Vagina (tissue), 2 donors: ENCODE results near the gene ST3GAL5. TPM values are rescaled to one million over a fixed set of nuclear protein-coding genes. Genes with fewer than 3 reads are reported as not detected.

Source experiments
- DNase-seq, 2 donors: peaks; one replicate each; pipeline ENCODE4 v3.0.0-alpha.2; 2017; ENCODE audit errors: extremely low spot score in 2 of 2
- H3K27ac ChIP-seq: fragments of 200-600 bp; sonication (generic); one replicate; pipeline ENCODE4 v1.5.1; 2019
- H3K27me3 ChIP-seq: fragments of 200-600 bp; sonication (generic); one replicate; pipeline ENCODE4 v1.5.1; 2019
- H3K36me3 ChIP-seq, 2 donors: fragments of 200-600 bp; sonication (generic); one replicate each; pipeline ENCODE4 v1.5.1; 2017 to 2019
- H3K4me1 ChIP-seq: fragments of 200-600 bp; sonication (generic); one replicate; pipeline ENCODE4 v1.5.1; 2019
- H3K4me3 ChIP-seq, 2 donors: fragments of 200-600 bp; sonication (generic); 1 replicate in 1 of 2; 2 replicates in 1 of 2; pipeline ENCODE4 v1.5.1; 2016 to 2019
- H3K9me3 ChIP-seq: fragments of 200-600 bp; sonication (generic); one replicate; pipeline ENCODE4 v1.5.1; 2019
- POLR2A ChIP-seq, 2 donors: fragments of 450-650 bp; IDR thresholded peaks; one replicate each; pipeline ENCODE4 v1.6.1; 2017; ENCODE audit warnings: antibody characterized with exemption in 2 of 2, mild to moderate bottlenecking in 2 of 2, moderate library complexity in 2 of 2
- POLR2AphosphoS5 ChIP-seq, 2 donors: sonication (generic); formaldehyde crosslinking; IDR thresholded peaks; one replicate each; pipeline ENCODE4 v1.9.0; 2017; ENCODE audit warnings: antibody characterized with exemption in 2 of 2, mild to moderate bottlenecking in 2 of 2, low read depth in 1 of 2; ENCODE audit not compliant: insufficient read depth in 1 of 2
- intact Hi-C: fragments of 100-400 bp; cut with DNase I; formaldehyde crosslinking; loops from one replicate; pipeline ENCODE4 v1.15.1; 2023
- total RNA-seq: library from RNA; depleted of rRNA; stranded (reverse); fragments of >200 nt; gene quantifications from one replicate; pipeline ENCODE4 v1.2.3, GENCODE V29; 2016
- TF ChIP-seq, protein P1 (sequence below), 3 experiments: fragments of 450-650 bp in 2 of 3; fragments of 200-600 bp in 1 of 3; sonication (generic) in 1 of 3; IDR thresholded peaks; one replicate each; pipeline ENCODE4 v1.5.1; 2017 to 2019; ENCODE audit warnings: antibody characterized with exemption in 3 of 3, mild to moderate bottlenecking in 2 of 3, moderate library complexity in 2 of 3

The ST3GAL5 gene
- total RNA-seq, 1 donor from 2014 or later: 16.2 TPM

- no peaks in the 10 kb centered on the region for H3K9me3 ChIP-seq
- H3K36me3 ChIP-seq: no peaks in the 10 kb centered on the region
- intact Hi-C loops: no loop called here
- H3K27me3 ChIP-seq: no peaks in the 10 kb centered on the region
- DNase-seq: no peak
- no peak overlapping the region for H3K4me3 ChIP-seq
- H3K27ac ChIP-seq: peak overlapping the region; percentile 30
- TF ChIP-seq, protein P1, sequence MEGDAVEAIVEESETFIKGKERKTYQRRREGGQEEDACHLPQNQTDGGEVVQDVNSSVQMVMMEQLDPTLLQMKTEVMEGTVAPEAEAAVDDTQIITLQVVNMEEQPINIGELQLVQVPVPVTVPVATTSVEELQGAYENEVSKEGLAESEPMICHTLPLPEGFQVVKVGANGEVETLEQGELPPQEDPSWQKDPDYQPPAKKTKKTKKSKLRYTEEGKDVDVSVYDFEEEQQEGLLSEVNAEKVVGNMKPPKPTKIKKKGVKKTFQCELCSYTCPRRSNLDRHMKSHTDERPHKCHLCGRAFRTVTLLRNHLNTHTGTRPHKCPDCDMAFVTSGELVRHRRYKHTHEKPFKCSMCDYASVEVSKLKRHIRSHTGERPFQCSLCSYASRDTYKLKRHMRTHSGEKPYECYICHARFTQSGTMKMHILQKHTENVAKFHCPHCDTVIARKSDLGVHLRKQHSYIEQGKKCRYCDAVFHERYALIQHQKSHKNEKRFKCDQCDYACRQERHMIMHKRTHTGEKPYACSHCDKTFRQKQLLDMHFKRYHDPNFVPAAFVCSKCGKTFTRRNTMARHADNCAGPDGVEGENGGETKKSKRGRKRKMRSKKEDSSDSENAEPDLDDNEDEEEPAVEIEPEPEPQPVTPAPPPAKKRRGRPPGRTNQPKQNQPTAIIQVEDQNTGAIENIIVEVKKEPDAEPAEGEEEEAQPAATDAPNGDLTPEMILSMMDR (IDR thresholded peaks at IDR 0.05): no peak
- TF ChIP-seq POLR2A (IDR thresholded peaks at IDR 0.05) (no peak), POLR2AphosphoS5 (IDR thresholded peaks at IDR 0.05; ENCODE audit: insufficient read depth in 1 of 2, low read depth in 1 of 2) (no peak)
- H3K4me1 ChIP-seq: peaks cover 27% of the 10 kb centered on the region
Measured at GRCh38 chr2:85929096-85930050, 40.6 kb upstream of the ST3GAL5 start.

DNA sequence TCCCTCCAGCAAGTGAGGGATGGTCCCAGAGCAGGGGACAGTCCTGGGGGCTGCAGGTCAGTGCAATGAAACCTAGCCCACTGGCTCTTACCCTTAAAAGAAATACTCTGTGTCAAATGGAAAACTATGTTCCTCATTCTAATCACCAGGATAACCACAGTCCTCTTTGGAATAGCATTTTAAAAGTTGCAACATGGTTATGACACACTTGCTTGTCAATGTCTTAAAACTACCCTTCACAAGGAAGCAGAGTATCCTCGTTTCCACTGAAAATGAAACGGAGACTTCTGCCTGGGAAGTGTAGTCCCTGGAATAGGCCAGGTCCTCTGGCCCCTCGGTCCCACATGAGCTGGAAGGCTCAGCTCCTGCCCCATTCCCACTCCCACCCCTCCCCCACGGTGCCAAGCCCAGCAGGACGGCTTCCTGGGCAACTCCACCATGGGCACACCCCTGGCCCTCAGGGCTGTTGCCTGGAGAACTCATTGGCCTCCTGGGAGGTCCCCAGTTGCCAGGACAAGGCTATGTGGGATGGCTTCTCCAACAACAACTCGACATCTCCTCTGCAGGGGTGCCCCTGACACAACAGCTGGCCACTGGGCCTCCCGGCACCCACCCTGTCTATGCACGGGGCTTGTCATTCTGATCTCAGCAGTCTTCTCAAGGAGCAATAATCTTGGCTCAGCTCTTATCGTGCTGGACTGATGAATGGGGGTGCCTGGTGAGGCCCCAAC is 38.3 kb upstream of the ST3GAL5 start:
- Histone ChIP-seq H3K36me3 (no peaks in the 10 kb centered on the region), H3K4me1 (peaks cover 32% of the 10 kb centered on the region), H3K4me3 (no peak overlapping the region), H3K27me3 (no peaks in the 10 kb centered on the region), H3K27ac (peak overlapping the region; percentile 42), H3K9me3 (no peaks in the 10 kb centered on the region)
- DNase-seq: no peak
- intact Hi-C loops: no loop called here
- TF ChIP-seq, protein P1 (IDR thresholded peaks at IDR 0.05): no peak
- TF ChIP-seq POLR2AphosphoS5 (IDR thresholded peaks at IDR 0.05; ENCODE audit: insufficient read depth in 1 of 2, low read depth in 1 of 2): no peak
- TF ChIP-seq POLR2A (IDR thresholded peaks at IDR 0.05): no peak

GRCh38 chr2:85926526-85926925 is 37.7 kb upstream of the ST3GAL5 start:
- TF ChIP-seq, protein P1 (IDR thresholded peaks at IDR 0.05): no peak
- Histone ChIP-seq H3K27me3 (no peaks in the 10 kb centered on the region), H3K36me3 (no peaks in the 10 kb centered on the region), H3K4me3 (no peak overlapping the region), H3K27ac (peak overlapping the region; percentile 42), H3K4me1 (peaks cover 32% of the 10 kb centered on the region), H3K9me3 (no peaks in the 10 kb centered on the region)
- intact Hi-C loops: no loop called here
- DNase-seq: no peak

- Histone ChIP-seq H3K27ac (peak overlapping the region; percentile 70), H3K4me3 (no peak overlapping the region), H3K36me3 (no peaks in the 10 kb centered on the region), H3K9me3 (no peaks in the 10 kb centered on the region), H3K4me1 (peaks cover 33% of the 10 kb centered on the region), H3K27me3 (no peaks in the 10 kb centered on the region)
- no peak for TF ChIP-seq POLR2A (IDR thresholded peaks at IDR 0.05)
- intact Hi-C loops: no loop called here
- DNase-seq: no peak
Measured at GRCh38 chr2:85925216-85925671, 36.5 kb upstream of the ST3GAL5 start.

DNA sequence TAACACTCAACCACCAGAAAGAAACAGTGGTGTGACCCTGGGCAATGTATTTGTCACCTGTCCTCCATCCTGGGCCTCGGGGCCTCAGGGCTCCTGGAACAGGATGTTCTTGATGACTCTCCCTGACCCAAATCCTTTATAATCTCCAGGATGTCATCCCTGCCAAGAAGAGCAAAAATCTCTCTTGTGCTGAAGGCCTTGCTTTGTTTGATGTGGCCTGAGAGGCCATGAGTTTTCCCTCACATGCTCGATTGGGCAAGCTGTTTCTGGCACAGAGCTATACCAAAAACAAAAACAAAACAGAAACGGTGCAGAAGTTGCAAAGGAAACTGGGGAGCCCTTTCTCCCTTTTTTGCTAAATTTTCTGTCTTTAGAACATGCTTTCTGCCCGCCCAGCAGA is 35.7 kb upstream of the ST3GAL5 start:
- Histone ChIP-seq H3K9me3 (no peaks in the 10 kb centered on the region), H3K4me3 (no peak overlapping the region), H3K4me1 (peaks cover 29% of the 10 kb centered on the region), H3K36me3 (no peaks in the 10 kb centered on the region), H3K27me3 (no peaks in the 10 kb centered on the region), H3K27ac (peak overlapping the region; percentile 70)
- TF ChIP-seq, protein P1 (IDR thresholded peaks at IDR 0.05): no peak
- peak; percentile 48 to 90 for TF ChIP-seq POLR2AphosphoS5 (IDR thresholded peaks at IDR 0.05; ENCODE audit: insufficient read depth in 1 of 2, low read depth in 1 of 2)
- intact Hi-C loops: no loop called here
- no peak for DNase-seq
